ENCODE data around the gene DUOX1. TPM values are rescaled to one million over a fixed set of nuclear protein-coding genes. Genes with fewer than 3 reads are reported as not detected.

The DUOX1 gene
- total RNA-seq, 1 donor from 2014 or later = not detected

DNA sequence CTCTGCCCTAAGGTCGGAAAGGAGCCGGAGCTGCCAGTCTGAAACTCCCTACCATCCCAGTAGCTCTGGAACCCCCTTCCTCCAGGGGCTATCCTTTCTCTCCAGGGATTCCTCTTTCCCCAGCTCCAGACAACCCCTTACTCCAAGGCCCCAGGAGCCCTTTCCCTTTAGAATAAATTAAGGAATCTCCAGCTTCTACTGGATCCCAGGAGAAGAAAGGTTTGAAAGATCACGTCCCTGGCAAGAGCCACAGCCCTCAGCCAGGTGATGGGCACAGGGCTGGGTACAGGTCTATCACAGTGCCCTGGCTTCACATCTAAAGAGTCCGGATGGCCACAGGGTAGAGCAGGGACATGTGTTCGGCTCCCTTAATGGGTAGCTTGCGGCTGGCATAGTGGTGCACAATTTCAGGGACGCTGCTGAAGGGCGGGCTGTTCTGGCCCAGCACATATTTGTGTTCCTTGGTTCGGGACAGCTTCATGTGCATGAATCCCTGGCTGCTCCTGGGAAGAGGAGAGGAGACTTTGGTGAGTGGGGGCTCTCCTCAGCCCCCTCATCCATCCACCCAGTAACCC is 37.9 kb downstream of the DUOX1 start:
- no peak for DNase-seq (ENCODE audit: low read depth, low spot score)

DNA sequence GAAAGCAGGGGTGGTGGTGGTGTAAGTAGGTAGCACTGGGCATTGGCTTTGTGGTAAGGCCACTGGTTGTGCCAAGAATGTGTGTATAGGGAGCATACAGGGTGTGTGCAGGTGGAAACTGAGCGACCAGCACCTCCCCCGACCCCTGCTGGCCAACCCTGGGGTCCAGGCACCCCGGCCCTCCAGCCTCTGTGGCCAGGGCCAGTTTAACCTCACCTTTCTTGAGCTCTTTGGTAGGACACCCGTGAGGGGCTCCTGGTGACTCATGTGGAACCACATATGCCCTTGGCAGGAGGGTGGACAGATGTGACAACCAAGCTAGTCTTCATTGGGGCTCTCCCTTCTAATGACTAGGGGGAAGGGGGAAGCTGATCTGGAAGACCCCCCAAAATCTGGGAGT is 38.5 kb downstream of the DUOX1 start:
- DNase-seq (ENCODE audit: low read depth, low spot score) = no peak

DNA sequence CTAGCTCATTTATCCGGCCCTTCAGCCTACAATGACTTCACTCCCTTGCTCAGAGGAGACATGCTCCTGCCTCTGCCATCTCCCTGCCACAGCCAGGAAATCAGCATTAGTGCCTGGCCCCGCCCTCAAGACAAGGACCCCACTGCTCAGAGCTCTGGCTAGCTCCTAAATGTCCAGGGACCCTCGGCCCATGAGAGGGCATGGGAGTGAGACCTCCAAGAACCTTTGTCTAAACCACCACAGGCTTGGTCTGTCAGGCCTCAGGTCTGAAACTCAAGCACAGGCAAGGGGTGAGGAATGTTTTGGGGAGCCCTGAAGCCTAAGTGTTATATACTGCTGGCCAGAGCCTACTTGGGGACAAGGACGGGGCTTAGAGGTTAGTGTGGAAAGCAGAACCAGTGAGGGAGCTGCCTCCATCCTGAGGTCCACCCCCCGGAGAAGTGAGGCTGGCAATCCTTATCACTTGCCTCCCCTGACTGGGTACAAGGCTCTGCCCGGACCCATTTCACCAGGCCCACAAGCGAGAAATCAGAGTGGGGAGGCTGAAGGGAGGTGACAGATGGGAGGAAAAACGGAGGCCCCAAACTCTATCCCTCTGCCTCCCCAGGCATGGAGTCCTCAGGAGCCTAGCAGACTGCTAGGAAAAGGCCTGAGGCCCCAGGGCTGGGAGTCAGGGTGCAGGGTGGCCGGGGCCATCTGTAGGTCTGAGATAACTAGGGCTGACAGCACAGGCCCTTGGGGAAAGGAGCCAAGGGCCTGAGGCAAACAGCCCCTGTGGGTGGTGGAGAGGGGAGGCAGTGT is 39.2 kb downstream of the DUOX1 start:
- DNase-seq (ENCODE audit: low read depth, low spot score) = no peak

DNA sequence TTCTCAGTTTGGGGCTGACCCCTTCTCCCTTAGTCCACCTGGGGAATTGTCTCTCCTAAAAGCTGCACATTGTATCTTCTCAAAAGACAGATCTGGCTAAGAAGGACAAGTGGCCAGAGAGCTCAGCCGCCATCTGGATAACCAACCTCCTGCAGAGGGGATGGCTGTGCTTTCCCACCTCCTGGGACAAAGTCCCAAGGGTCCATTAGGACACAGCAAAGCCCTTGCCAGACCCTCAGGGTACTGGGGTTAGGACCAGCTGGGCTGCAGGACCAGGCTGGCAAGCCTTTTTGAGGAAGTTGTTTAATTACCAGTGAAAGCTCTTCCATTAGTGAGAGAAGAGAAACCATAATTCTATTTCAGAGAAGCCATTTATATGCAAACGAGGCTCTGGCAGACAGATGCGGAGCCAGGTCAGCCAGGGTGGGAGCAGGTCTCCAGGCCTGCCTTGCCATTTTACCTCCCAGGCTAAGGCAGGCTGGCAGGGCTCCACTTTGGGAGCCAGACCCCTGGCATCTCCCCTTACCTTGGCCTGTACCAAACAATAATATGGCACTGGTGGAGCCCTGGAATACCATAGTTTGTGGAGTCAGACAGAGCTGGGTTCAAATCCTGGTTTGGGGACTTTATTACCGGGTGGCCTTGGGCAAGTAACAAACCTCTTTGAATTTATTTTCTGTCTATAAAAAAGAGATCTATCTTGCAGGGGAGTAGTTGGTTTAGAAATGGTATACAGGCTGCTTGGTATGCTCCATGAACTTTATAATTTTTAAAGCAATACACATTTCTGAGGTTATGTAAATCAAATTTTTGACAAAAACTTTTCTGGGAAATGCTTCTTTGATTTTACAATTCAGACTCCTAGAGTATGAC is 40.0 kb downstream of the DUOX1 start:
- DNase-seq (ENCODE audit: low read depth, low spot score) = no peak

DNA sequence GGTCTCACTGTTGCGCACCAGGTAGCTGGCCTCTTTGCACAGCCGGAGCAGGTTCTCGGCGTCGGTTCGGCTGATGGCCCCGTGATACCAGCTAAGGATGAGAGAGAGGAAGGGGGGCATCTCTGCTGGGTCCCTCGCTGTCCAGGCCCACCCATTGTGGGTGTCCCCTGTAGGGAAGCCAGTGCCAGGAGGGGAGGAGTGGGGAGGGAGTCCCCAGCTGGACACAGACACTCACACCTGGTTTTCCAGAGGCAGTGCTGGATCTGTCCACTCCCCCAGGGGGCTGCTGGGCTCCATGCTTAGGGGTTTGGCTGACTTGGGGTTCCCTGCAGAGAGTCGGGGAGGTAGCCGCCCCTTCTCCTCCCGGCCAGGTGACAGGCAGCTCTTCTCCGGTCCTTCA is 42.1 kb downstream of the DUOX1 start:
- DNase-seq (ENCODE audit: low read depth, low spot score) = no peak

DNA sequence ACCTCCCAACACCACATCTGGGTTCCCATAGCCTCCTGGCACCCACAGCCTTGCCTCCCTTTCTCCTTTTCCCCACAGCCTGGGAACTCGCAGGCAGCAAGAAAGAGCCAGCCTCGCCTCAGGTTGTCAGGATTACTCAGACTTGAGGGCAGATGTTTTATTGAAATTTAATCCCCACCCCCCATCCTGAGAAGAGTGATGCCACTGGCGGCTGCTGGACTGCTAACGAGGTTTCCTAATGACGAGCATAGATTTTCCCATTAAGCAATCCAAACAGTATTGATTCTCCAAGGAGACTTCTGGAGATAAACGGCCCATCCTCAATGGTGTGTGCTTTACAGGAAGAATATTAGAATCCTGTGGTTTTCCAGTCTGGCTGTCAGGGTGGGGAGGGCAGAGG is 44.3 kb downstream of the DUOX1 start:
- no peak for DNase-seq (ENCODE audit: low read depth, low spot score)

DNA sequence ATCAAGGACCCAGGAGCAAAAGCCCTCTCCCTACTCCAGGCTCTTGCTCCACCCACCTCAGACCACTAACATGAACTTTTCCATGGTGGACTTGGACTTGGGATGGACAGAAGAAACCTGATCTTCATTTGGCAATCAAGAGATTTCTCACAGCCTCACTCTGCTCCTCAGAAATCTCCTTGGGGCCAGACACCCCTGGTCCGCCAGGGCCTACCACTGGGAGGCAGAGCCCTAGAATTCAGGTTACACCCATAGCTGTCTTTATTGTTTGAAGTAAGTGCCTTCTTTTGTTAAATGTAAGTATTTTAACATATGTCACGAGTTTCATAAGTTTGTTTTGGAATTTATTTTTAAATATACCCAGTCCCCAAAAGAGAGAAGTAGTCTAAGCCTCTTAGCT is 44.8 kb downstream of the DUOX1 start:
- DNase-seq (ENCODE audit: low read depth, low spot score) = no peak

DNA sequence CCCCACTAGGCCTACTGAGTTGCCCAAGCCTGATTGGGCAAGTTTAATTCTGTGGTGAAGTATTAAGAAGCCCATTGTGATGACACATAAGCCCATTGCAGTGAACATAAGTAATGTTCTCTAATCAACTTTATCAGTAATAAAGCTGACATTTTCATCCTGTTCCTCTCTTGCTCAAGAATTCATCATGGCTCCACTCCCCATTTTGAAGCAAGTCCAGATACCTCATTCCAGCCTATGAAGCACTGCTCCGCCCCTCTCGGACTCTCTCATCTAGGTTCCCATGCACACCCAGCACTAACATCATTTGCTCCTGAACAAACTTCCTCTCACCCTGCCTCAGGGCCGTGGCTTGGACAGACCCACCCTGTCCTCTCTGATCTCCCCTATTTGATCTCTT is 47.5 kb downstream of the DUOX1 start:
- DNase-seq (ENCODE audit: low read depth, low spot score) = no peak

DNA sequence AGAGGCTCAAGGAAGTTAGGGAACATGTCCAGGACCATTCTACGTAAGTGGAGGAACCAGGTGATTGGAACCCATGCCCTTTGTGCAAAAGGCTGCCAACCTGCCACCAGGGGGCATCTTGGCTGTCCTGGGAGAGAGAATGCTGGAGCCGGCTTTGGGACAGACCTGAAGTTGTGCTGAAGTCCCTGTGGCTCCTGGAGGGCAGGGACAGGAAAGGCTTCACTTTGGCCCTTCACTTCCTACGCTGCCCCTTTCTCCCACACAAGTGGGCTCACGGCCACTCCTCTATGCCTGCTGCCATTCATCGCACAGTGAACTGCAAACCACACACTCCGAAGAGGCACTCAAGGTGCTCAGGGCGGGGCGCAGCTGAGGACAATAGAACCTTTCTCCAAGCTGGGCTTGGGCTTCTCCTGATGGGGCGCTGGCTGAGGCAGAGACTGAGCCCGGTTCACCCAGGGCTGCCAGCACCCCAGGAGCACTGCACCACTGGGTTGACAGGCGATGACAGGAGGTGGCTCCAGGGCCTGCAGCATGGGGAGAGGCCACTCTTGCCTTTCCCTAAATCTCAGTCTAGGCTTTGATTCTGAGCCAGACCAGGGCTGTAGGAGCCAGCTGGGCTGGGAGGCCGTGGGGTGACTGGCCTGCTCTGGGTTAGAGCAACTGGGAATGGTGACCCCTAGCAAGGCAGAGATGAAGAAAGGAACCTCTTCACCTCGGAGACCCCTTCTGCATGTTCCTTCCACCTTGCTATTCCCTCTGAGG is 49.6 kb downstream of the DUOX1 start:
- DNase-seq (ENCODE audit: low read depth, low spot score) = no peak

DNA sequence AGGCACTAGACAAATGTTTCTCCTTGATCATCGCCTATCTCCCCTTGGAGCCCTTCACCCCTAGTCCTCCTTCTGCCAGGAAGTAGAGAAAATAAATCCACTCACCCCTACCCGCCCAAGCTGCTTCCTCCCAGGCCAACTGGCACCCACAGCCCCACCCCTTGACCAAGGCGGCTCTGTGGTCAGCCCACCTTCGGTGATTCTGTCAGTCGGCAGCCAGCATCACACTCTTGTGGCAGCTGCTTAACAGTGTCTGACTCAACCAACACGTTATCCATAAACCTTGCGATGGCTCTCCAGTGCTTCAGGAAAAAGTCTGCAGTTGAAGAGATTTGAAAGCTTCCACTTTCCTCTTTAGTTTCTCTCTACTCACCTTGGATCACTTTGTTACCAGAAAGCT is 50.4 kb downstream of the DUOX1 start:
- no peak for DNase-seq (ENCODE audit: low read depth, low spot score)

DNA sequence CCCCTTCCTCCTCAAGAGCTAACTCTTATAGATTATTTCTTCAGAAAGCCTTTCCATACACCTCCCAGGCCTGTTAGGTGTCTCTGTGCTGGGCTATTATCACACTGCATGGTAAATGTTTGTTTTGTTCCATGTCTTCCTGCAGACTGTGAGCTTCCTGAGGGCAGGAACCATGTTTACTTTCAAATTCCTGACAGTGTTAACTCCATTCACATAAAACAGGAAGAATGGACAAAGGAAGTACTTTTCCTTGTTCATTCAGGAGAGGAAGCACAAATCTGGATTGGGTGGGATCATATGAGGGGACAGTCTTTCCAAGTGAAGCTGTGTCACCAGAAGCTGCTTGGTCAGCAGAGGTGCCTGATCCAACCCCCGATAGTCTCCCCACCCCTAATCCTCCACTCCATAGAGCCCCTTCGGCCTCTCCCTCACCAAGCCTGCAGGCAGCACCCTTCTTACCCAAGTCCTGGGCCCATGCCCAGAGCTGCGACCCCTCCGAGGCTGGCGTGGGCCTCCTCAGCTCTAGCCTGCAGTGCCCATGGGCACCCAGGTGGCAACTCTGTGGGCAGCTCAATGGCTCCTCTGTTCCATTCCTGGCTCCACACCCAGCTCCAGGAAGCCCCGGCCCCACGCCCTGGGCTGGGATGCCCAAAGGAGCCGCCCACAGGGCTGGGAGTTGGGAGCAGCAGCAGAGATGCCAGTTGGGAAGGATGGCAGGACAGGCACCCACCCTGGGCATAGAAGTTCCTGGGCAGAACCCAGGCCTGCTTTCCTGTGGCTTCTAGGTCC is 51.0 kb downstream of the DUOX1 start:
- no peak for DNase-seq (ENCODE audit: low read depth, low spot score)

DNA sequence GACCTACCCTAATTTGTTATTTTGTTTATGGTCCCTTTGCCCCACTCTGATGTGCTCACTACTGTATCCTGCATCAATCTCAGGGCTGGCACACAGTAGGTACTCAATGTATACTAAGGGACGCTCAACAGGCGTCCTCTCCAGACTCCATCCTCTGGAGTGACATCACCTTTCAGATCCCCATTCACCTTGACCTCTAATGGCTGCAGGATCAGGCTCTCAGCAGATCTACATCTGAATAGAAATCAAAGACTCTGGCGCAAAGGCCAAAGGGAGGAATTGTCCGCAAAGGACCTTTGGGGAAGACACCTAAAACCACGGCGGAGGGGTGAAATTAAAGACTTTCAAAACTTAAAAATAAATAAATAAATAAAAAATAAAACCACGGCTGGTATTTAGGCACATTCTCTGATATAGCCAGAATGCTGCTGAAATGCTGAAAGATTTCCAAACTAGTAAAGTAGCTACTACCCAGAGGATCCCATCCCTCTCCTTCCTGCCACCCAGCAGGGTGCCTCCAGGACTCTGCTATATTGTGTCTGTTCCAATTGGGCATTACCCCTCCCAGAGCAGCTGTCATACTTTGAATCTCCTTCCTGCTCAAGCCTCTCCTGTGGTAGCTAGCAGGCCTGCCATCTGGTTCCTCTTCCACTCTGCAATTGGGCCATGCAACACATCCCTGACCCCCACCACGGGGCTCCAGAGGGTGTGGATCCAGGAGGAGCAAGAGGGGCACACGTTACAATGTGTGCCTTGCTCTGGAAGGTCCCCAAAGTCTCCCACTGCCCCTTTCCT is 51.9 kb downstream of the DUOX1 start:
- no peak for DNase-seq (ENCODE audit: low read depth, low spot score)

DNA sequence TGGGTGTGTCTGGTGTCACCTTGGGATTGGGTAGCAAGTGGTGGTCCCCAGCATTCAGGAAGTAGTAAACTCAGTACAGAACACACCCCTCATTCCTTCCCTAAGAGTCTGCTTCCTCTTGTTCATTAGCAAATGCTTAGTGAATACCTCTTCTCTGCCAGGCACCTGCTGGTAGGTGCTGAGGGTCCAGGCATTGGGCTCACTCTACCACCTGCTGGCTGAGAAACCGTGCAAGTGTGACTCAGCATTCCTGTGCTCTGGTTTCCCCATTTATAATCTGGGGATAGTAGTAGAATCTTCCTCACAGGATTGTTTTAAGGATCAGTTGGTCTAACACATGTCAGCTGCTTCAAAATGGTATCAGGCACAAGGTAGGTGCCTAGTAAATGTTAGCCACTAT is 53.2 kb downstream of the DUOX1 start:
- DNase-seq (ENCODE audit: low read depth, low spot score) = no peak

DNA sequence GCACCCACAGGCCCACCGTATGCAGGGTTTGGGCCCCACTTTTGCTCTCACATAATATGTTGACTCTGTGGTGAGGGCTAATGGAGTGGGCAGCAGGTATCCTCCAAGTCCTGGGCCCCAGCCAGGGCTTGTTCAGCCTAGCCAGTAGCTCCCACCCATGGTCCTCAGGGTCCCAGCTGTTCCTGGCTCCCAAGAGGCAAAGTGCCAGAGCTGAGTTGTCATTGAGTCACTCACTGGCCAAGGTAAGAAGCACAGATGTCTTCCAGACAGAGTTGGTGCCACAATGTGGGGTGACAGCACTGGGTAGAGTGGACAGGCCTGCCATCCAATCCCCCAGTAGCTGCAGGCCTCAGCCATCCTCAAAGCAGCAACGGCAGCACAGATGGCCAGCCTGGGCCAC is 53.7 kb downstream of the DUOX1 start:
- no peak for DNase-seq (ENCODE audit: low read depth, low spot score)

DNA sequence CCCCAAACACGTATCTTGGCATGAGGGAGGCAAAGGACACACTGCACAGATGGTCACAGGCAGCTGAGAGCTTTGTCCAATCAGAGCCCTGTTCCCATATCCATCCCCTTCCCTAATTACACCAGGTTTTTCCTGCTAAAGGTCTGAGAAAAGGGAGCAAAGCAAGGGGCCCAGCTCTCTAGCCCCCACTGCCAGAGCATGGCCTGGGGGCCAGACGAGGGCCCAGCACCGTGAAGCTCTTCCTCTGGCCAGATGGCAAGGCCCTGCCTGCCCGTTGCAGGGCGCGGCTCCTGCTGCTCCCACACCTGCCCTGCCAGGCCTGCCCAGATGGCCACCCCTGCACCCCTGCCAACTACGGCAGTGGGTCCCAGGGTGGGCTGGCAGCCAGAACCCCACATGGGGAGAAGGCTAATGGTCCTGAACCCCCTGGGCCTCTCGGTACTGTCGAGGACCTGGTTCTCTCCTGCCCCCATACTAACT is 54.8 kb downstream of the DUOX1 start:
- no peak for DNase-seq (ENCODE audit: low read depth, low spot score)

DNA sequence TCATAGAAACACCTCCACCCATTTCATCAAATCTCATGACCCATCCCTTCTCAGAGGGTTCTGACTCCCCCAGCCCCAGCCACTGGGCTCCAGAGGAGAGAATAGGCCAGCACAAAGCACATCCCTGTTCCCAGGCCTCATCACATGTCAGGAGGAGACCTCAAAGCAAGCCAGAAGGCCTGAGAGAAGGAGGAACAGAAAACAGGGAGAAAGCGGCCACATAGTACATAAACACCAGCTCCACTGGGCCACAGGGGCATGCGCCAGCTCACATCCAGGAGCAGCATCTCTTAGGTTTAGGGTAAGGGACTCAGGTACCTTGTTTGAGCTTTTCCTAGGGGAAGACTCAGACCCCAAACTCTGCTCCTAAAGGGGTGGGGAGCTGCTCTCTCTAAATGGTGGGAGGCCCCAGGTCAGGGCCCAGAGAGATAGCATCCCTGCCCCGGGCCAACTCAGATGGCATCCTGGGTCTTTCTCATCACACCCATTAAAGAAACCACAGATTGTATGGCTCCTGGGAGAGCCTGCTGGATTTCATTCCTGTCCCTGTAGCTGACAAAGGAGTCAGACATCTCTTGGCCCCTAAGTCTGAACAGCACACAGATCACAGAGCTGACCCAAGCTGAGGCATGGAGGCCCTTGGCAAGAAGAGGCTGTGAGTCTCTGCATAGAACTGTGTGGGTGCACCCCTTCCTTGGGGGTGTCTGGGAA is 55.4 kb downstream of the DUOX1 start:
- no peak for DNase-seq (ENCODE audit: low read depth, low spot score)

DNA sequence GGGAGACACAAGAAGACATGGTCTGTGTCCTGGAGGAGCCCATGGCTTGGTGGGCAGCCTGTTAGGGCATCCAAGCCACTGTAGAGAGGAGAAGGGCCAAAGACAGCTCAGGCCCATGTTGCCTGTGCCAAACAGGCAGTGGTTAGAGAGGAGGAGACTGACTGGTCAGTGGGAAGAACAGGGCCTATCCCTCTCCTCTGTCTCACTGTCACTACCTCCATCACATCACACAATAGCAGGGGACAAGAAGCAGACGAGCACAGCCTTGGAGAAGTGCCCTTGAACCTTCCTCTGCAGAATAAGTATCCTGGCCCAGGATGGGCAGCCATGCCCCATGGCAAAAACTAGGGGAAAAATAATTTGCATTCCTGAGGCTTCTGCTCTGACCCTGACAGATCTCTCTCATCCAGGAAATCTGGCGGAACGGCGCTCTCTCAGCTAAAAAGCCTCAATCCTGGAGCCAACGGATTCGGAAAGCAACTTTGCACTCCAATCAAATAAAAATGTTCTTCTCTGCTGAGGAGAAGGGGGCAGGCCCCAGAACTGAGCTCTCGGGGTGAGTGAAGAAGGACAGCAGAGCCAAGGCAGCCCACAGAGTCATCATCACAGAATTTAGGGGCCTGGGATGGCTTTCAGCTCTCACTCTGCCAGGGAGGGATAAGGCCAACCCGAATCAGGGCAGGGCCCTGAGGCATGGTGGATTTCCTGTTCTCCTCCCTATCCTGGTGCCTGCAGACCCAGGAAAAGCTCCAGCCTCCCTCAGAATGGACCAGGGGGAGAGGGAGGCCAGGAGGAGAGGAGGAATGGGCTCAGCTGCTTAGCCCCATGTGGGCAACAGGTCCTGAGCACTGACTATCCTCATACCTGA is 56.3 kb downstream of the DUOX1 start:
- DNase-seq (ENCODE audit: low read depth, low spot score) = no peak
